Measurements from ENCODE around the gene ZSWIM3.
A peak's percentile ranks its signal among the peaks of the same experiment; 100 is the strongest.
"Not testable (repeated sequence)": the region's sequence is repeated elsewhere in the genome, so short reads cannot be mapped to it uniquely, and the experiment has no call there.

Gene ZSWIM3

DNA sequence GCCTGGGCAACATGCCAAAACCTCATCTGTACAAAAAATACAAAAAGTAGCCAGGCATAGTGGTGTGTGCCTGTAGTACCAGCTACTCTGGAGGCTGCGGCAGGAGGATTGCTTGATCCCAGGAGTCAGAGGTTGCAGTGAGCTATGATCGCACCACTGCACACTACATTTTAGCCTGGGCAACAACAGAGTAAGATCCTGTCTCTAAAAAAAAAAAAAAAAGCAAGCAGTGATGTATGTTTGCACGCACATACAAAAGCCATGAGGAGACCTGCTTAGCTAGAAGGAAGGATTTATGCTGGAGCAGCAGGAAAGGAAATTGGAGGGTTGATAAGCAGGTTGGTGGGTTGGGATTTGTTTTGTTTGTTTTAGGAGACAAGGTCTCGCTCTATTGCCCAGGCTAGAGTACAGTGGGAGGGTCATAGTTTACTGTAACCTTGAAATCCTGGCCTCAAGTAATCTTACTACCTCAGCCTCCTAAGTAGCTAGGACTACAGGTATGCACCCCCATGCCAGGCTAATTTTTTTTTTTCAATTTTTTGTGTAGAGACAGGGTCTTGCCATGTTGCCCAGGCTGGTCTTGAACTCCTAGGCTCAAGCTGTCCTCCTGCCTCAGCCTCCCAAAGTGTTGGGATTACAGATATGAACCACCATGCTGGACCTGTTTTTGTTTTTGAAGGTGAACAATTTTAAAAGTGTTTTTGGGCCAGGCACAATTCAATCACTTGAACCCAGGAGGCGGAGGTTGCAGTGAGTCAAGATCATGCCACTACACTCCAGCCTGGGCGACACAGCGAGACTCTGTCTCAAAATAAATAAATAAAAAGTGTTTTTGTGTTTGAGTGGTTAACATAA lies 4.0 kb downstream of the ZSWIM3 start:
- DNase-seq: no peak

DNA sequence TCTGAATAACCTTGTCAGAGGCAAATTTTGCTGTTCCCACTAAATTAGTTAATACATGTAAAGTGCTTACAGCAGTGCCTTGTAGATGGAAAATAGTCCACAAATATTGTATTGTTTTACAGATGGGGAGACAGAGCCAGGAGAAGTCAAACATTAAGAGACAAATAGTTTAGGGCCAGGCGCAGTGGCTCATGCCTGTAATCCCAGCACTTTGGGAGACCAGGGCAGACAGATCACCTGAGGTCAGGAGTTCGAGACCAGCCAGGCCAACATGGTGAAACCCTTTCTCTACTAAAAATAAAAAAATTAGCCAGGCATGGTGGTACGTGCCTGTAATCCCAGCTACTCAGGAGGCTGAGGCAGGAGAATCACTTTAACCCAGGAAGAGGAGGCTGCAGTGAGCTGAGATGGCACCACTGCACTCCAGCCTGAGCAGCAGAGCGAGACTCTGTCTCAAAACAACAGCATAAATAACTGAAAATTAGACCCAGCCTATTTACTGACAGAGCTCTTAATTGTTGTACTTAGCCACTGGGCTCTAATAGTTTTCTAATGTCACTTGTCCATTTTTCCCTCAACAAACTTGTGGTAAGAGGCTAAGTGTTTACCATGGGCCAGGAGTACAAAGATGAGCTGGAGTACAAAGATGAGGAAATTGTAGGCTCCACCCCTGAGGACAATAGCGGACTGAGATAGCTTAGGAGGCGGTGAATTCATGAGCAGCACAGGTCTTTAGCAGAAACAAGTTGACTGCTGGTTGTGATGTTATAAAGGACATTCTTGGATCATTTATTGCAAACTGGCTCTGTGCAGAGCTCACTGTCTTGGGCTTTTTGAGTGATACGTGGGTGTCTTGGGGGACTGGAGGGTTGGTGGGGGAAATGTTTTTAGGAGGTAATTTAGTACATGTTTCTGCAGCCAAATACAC lies 6.4 kb downstream of the ZSWIM3 start:
- no peak for DNase-seq

DNA sequence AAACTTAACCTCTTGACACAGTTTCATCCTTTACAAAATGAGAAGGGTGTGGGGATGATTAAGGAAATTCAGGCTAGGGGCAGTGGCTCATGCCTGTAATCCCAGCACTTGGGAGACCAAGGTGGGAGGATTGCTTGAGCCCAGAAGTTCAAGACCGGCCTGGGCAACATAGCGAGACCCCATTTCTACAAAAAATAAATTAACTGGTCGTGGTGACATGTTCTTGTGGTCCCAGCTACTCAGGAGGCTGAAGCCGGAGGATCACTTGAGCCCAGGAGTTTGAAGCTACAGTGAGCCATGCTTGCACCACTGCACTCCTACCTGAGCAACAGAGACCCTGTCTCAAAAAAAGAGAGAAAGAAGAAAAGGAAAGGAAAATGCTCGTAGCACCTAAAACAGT lies 9.0 kb downstream of the ZSWIM3 start:
- DNase-seq: no peak

DNA sequence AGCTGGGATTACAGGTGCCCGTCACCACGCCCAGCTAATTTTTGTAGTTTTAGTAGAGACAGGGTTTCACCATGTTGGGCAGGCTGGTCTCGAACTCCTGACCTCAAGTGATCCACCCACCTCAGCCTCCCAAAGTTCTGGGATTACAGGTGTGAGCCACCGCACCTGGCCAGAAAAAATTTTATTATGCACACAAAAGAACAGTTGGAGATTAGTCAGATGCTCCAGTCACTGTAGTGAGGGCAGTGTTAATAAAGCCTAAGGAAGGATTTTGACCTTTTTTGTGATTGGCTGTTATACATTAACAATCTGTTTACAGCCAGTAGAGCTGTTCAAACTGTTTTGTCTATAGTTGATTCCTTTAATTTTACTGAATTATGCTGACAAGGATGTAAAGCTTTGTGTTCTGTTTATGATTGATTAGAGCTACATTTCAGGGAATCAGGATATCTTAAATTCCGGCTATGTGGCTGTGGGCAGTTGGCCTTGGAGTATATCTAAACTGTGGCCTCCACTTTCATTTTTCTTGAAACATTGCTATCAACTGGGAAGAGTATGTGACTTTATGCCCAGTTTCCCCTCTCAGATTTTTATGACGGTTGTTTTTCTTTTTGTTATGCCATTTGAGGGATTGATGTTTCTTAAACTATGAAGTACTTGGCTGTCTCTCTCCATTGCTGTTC lies 9.9 kb downstream of the ZSWIM3 start:
- no peak for DNase-seq

DNA sequence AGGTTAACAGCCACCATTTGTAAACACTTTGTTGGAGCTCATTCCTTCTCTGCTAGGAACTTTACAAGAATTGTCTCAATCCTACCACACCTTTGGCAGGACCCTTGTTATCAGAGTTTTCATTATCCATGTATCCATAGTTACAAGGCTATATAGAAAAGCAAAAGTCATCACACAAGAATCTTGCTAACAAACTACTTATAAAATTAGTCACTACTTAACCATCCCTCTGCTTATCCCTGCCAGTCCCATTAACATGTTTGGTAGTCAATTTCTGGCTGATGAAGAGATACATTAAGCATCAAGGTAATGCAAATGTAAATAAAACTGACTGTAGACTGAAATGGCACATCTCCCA lies 10.4 kb downstream of the ZSWIM3 start:
- DNase-seq: no peak

DNA sequence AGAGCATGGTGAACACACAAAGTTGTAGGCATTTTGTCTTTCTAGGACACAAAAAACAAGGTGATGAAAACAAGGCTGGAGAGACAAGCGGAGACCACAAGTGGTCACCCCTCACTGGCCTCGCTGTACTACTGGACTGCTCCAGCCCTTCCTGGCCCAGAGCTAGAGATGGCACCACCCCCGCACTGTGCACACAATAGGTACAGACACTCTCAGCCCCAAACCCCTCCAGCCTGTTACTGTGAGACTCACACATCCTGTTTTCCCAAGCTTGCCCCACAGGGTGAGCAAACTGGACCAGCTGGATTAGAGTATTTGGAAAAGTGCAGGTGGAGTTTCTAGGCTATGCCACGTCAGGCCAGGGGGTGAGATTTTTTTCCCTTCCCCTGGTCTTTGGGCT lies 15.2 kb downstream of the ZSWIM3 start:
- DNase-seq: no peak

DNA sequence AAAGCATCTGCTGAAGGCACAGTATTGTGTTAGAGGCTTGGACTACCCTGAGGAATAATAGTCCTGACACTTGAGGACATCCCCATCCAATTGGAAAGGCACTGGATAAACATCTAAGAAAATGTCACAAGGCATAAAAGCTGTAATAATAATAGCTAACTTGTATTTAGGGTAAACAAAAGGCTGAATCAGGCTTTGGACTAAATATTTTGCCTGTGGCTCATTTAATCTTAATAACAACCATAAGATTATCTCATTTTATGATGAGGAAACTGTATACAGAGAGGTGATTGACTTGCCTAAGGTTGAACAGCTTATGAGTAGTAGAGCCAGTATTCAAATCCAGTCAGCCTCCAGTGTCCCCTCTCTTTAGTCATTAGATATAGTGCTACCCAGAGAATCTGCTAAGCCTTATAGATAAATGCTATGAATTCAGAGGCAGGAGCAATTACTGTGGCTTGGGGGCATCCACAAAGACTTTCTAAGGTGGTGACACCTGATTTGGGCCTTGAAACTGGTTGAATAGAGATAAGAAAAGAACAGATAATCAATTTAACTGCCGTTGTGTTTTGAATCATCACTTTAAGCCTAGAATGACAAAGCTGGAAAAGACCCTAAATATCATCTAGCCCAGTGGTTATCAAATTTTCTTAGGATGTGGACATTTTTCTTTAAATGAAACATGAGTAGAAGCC lies 16.1 kb downstream of the ZSWIM3 start:
- no peak for DNase-seq

DNA sequence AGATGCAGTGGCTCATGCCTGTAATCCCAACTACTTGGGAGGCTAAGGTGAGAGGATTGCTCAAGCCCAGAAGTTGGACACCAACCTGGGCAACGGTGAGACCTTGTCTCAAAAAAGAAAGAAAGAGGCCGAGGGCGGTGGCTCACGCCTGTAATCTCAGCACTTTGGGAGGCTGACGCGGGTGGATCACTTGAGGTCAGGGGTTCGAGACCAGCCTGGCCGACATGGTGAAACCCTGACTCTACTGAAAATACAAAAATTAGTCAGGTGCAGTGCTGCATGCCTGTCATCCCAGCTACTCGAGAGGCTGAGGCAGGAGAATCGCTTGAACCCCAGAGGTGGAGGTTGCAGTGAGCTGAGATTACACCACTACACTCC lies 16.7 kb downstream of the ZSWIM3 start:
- DNase-seq: not testable (repeated sequence)

DNA sequence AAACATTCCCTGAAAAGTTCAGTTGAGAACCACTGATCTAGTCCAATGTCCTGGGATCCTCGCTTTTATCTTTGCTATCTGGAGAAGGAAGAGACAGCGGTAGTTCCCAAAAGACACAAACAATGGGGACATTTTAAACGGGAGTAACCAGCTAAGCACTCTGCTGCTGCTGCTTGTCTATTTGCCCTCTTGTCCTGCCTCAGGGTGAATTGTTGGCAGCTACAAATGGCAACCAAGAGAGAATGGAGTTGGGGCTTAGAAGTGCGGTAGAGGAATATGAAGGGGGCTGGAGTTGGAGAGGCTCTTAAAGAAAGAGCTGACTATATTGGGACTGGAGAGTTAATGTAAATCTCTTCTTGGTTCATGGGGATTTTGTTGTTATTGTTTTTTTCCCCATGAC lies 17.2 kb downstream of the ZSWIM3 start:
- DNase-seq: no peak

DNA sequence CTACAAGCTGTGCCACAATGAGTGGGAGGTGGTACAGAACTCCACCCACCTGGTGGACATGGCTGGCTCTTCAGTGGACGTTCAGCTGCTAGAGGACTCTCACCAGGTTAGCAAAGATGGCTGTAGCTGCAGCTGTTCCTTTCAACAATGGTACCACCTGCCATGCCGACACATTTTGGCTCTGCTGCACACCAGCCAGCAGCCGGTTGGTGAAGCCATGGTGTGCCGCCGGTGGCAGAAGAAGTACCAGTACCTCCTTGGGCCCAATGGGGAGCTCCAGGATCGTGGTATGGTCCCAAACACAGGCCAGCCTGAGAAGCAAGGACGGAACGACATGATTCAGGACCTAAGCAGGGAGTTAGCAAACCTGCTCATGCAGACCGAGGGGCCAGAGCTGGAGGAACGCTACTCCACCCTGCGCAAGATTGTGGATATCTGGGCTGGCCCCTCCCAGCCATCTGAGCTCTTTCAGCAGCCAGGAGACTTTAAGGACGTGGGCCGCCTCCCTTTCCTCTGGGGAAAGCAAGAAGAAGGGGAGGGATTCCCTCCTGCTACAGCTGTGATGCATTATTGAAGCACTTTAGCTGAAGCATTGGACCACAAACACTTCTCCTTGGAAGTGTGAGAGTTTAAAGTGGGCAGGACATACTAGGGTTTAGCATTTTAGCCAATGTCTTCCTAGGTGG lies 20.8 kb downstream of the ZSWIM3 start:
- DNase-seq: no peak

DNA sequence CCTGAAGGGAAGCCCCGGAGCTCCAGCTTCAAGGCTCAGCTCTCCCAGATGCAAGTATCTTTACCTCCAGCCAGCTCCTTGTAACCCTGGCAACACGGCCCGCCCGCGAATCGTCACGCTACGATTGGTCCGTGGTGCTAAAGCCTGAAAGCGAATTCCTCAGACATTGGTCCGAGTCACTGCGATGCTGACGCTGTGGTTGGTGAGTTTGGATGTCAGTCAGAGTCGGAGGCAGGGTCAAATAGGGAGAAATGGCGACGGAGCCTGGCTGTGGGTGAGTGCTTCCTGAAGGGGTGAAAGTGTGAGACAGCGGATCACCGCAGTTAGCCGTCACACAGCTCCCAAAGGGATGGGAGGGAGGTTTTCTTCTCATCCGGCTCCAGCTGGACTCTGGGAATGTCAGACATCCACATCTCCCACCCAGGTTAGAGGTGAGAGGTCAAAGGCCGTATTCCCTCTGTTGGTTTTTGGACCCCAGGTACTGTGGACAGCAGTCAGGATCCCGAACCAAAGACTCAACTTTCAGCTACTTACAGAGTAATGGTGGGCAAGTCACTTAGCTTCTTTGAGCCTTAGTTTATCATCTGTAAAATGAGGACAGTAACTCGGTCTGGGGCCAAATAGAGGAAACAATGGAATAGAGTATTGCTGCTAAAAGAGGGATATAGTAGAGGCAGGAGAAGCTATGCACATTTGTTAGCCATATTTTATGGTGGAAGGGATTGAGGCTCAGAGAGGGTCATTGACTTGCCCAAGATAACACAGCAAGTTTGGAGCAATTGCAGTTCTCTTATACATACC lies 23.8 kb downstream of the ZSWIM3 start, which contains the start of gene ZSWIM1:
TSS of gene ZSWIM1 (plus strand) at position 240 of the 801 bp plus-strand sequence. CDS start 1,366 bp downstream, outside the sequence.
- peak; percentile 99 for DNase-seq

DNA sequence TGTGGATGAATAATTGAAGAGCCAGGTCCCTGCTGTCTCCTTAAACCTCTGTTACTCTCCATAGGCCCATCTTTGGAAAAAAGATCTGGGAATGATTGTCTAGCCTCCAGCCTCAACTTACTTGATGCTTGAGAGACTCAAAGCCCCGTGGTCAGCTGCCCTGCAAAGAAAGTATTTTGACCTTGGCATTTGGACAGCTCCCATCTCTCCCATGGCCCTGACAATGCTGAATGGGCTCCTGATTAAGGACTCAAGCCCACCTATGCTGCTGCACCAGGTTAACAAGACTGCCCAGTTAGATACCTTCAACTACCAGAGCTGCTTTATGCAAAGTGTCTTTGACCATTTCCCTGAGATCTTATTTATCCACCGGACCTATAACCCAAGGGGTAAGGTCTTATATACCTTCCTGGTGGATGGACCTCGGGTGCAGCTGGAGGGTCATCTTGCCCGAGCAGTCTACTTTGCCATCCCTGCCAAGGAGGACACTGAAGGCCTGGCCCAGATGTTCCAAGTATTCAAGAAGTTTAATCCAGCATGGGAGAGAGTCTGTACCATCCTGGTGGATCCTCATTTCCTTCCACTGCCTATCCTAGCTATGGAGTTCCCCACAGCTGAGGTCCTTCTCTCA lies 25.2 kb downstream of the ZSWIM3 start:
- no peak for DNase-seq

DNA sequence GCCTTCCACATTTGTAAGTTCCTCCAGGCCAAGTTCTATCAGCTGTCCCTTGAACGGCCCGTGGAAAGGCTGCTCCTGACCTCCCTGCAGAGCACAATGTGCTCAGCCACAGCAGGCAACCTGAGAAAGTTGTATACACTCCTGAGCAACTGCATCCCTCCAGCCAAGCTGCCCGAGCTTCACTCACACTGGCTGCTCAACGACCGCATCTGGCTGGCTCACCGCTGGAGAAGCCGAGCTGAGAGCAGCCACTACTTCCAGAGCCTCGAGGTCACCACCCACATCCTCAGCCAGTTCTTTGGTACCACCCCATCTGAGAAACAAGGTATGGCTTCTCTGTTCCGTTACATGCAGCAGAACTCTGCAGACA lies 25.7 kb downstream of the ZSWIM3 start:
- DNase-seq: no peak

DNA sequence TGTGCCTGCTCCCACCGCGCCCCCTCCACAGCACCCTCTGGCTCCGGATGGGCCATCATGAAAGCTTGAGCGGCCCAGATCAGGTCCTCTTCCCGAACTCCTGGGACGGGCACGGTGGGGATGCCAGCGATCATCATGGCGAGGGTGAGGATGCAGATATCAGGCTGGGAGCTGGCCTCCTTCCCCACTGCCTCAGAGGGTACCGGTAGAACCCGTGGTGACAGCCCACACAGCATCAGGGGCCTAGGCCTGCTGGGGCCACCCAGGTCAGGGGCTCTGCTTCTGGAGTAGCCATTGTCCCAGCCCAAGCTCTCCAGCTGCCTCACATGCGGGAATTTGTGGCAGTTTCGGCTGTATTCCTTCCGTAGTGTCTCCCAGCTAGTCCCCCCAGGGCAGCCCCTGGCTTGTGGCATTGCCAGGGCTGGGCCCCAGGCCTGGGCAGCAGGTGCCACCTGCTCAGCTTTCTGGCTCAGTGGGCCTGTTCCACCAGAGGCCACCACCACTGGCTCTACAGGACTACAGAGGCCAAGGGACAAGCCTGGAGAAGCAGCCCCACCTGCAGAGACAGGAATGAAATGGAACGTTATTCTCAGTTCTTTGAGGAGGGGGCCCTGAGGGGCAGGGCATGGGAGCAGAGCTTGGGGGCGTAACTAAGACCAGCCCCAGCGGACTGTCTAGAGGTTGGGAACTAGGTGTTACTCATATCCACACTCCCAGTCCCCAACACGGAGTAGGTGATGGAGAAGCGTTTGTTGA lies 29.4 kb downstream of the ZSWIM3 start:
- no peak for DNase-seq

DNA sequence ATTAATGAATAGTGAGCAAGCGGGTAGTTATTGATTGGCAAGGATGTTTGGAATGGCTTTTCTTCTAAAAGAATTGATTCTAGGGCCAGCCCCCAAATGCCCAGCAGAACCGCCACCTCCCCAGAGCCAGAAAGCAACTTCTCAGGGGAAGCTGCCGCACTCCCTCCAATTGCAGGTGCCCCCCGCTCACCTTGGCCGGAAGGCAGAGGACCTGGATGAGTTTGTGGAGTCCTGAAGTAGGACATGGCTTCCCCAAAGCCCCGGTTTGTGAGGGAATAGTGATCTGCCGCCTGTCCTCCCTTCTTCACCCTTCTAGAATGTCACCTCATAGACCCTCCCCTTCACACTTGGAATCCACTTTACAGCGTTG lies 29.9 kb downstream of the ZSWIM3 start, which contains the start of gene SPATA25:
TSS of gene SPATA25 (minus strand) at position 277 of the 370 bp plus-strand sequence. CDS start at position 245, 32 bp downstream.
- no peak for DNase-seq

DNA sequence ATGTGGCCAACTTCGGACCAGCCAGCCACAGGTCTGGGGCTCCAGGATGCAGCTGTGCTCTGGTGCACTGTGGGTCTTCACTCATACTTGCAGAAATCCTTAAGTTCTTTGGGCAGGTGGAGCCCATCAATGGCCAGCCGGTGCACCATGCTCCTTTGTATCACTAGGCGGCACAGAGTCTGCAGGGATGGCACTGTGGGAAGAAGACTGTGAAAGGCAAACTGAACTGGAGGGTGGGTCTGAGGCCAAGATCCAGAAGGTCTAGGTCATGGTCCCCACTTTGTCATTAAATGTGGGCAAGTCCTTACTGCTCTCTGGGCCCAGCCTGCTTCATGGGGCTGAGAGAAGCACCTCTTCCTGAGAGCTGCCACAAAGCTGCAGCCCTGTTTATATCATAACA lies 31.3 kb downstream of the ZSWIM3 start:
- no peak for DNase-seq

DNA sequence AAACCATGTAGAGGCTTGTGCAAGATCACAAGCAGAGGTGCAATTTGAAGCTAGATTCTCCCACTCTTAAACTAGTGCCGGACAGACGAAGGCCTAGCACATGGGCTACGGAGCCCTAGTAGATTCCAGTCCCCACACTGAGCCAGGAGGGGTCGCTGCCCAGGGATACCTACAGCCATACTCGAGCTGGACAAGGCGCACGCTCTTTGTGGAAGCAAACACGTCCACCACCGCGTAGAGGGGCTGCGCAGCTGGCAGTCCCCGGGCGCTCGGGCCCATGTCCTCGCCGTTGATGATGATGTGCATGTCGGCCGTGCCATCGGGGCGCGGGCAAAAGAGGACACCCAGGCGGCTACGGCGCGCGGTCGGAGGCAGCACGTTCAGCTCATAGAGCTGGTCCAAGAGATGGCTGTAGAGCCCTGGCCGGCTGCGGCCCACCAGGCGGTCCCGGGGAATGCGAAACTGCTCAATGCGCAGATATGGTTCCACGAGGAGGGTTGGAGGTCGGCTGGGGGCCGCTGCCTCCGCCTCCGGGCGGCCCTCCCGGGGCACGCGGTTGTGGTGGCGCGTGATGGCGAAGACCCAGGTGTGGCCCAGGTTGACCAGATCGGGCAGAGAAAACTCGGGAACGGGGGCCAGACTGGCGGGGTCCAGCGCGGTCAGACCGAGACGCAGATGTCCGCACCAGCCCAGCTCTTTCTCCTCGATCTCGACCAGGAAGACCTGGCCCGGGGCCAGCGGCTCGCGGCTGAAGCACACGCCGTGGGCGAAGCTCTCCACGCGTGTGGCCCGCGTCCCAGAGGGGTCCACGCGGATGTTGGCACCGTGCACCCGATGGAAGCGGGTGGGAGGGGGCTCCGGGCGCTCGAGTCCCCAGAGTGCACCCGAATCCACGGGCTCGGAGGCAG lies 32.9 kb downstream of the ZSWIM3 start:
- no peak for DNase-seq
